MM.1S (cell line): Measurements from ENCODE around the gene WNT10A.

Experiments
- EZH2 ChIP-seq: fragments of 300-600 bp; sonication (generic); optimal IDR thresholded peaks from 2 replicates; pipeline ENCODE3; 2017; ENCODE audit warnings: low read depth, mild to moderate bottlenecking, antibody characterized with exemption, low read length, mixed read lengths
- EZH2phosphoT487 ChIP-seq: fragments of 300-600 bp; sonication (generic); IDR thresholded peaks from 2 replicates; pipeline ENCODE4 v1.6.1; 2018; ENCODE audit warnings: antibody characterized with exemption, low read length
- TF ChIP-seq, protein P1 (sequence below): fragments of 300-600 bp; sonication (generic); IDR thresholded peaks from 2 replicates; pipeline ENCODE4 v1.5.1; 2016; ENCODE audit warnings: antibody characterized with exemption, low read length, mixed read lengths

- TF ChIP-seq, protein P1, sequence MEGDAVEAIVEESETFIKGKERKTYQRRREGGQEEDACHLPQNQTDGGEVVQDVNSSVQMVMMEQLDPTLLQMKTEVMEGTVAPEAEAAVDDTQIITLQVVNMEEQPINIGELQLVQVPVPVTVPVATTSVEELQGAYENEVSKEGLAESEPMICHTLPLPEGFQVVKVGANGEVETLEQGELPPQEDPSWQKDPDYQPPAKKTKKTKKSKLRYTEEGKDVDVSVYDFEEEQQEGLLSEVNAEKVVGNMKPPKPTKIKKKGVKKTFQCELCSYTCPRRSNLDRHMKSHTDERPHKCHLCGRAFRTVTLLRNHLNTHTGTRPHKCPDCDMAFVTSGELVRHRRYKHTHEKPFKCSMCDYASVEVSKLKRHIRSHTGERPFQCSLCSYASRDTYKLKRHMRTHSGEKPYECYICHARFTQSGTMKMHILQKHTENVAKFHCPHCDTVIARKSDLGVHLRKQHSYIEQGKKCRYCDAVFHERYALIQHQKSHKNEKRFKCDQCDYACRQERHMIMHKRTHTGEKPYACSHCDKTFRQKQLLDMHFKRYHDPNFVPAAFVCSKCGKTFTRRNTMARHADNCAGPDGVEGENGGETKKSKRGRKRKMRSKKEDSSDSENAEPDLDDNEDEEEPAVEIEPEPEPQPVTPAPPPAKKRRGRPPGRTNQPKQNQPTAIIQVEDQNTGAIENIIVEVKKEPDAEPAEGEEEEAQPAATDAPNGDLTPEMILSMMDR: no peak
- TF ChIP-seq EZH2phosphoT487 (no peak), EZH2 (no peak)
Observed at GRCh38 chr2:218867900-218868299, 12.8 kb upstream of the WNT10A start.
